ENCODE data around the gene GPR35.

DNA sequence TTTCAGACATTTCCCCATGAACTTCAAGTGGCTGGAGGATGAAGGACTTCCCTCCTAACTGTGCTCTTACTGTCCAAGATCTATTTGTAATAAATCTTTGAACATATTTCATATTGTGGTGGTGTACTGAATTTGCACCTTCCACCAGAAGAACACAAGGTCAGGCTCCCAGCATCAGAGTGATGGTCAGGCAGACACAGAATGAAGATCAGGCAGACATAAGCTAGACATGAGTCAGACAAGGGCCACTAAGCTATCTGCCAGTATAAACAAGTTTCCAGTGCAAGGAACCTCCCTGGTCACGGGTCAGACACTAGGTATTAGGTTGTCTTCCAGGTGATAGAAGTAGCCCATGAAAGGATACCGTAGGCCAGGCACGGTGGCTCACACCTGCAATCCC is 37.4 kb downstream of the GPR35 start:
- TF ChIP-seq, protein P1, sequence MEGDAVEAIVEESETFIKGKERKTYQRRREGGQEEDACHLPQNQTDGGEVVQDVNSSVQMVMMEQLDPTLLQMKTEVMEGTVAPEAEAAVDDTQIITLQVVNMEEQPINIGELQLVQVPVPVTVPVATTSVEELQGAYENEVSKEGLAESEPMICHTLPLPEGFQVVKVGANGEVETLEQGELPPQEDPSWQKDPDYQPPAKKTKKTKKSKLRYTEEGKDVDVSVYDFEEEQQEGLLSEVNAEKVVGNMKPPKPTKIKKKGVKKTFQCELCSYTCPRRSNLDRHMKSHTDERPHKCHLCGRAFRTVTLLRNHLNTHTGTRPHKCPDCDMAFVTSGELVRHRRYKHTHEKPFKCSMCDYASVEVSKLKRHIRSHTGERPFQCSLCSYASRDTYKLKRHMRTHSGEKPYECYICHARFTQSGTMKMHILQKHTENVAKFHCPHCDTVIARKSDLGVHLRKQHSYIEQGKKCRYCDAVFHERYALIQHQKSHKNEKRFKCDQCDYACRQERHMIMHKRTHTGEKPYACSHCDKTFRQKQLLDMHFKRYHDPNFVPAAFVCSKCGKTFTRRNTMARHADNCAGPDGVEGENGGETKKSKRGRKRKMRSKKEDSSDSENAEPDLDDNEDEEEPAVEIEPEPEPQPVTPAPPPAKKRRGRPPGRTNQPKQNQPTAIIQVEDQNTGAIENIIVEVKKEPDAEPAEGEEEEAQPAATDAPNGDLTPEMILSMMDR (conservative IDR thresholded peaks at IDR 0.05; ENCODE audit: low read depth, low read length): no peak
- TF ChIP-seq EZH2 (IDR thresholded peaks at IDR 0.05; ENCODE audit: low read length, unreplicated experiment): no peak
- no peak for TF ChIP-seq EZH2phosphoT487 (IDR thresholded peaks at IDR 0.05; ENCODE audit: borderline replicate concordance, low read length)

All from PC-3 (cell line).